K562 (cell line): Measurements from ENCODE around the gene PTPRE. TPM values are rescaled to one million over a fixed set of nuclear protein-coding genes. Genes with fewer than 3 reads are reported as not detected.

Source experiments
- ATAC-seq: fragments of 200-7000 bp; cut with Tn5 transposase; 3 replicates; pipeline ENCODE4 v1.9.1; 2020; ENCODE audit warnings: moderate library complexity
- BruUV-seq: library from RNA; stranded (reverse); fragments of 400-500 nt; replicated peaks from 2 replicates; lab custom pipeline; 2021; lab: Mats Ljungman, UMichigan
- CTCF ChIA-PET: fragments of 300-600 bp; formaldehyde crosslinking; extraction: SDS; loops from one replicate; lab custom pipeline; 2021; ENCODE audit warnings: low intra/inter-chr PET ratio; lab: Yijun Ruan, JAX
- POLR2A ChIA-PET: fragments of 300-600, 350-650 bp; sonication (Branson Sonifier 250); formaldehyde crosslinking; extraction: SDS; loops from one replicate; lab custom pipeline; 2021; ENCODE audit warnings: antibody characterized with exemption, inconsistent platforms; lab: Yijun Ruan, JAX
- DNase-seq, 4 experiments: peaks; one replicate each; pipeline versions ENCODE4 v3.0.0 to v3.0.0-alpha.2; 2011 to 2018; ENCODE audit warnings: low spot score in 3 of 4, mixed read lengths in 3 of 4; ENCODE audit errors: extremely low read depth in 1 of 4
- FAIRE-seq: peaks from 2 replicates; lab custom pipeline; 2011; peaks lifted over from hg19 to GRCh38; lab: Jason Lieb, UNC
- H2AFZ ChIP-seq: 2 replicates; pipeline ENCODE4 v1.6.0; 2011; ENCODE audit warnings: low read depth, low read length, control low read depth, inconsistent platforms
- H3K27ac ChIP-seq: fragments of 200-600 bp; 3 replicates; pipeline ENCODE4 v1.8.0; 2011; ENCODE audit warnings: low read depth, mild to moderate bottlenecking, control low read depth, inconsistent platforms, low read length, moderate library complexity, mixed read lengths; ENCODE audit errors: extremely low read depth
- H3K27me3 ChIP-seq, 2 experiments: fragments of 300-600 bp in 1 of 2; 2 replicates in 1 of 2; 3 replicates in 1 of 2; pipeline versions ENCODE4 v1.6.0 to v1.8.0; 2011; ENCODE audit warnings: inconsistent platforms in 2 of 2, low read length in 2 of 2, mild to moderate bottlenecking in 1 of 2, mixed read lengths in 1 of 2, moderate library complexity in 1 of 2; ENCODE audit not compliant: control insufficient read depth in 2 of 2, insufficient read depth in 2 of 2
- H3K36me3 ChIP-seq: fragments of 300-600 bp; 3 replicates; pipeline ENCODE4 v1.8.0; 2011; ENCODE audit warnings: mild to moderate bottlenecking, low read length, inconsistent platforms; ENCODE audit not compliant: control insufficient read depth, insufficient read depth
- H3K4me1 ChIP-seq, 2 experiments: fragments of 200-600 bp in 1 of 2; replicated peaks in 1 of 2; 2 replicates in 1 of 2; 3 replicates in 1 of 2; pipeline versions ENCODE4 v1.5.1 to v1.8.0; 2011; ENCODE audit warnings: inconsistent platforms in 2 of 2, low read length in 2 of 2, mild to moderate bottlenecking in 1 of 2, mixed read lengths in 1 of 2, moderate library complexity in 1 of 2; ENCODE audit not compliant: control insufficient read depth in 2 of 2, insufficient read depth in 2 of 2
- H3K4me2 ChIP-seq: 2 replicates; pipeline ENCODE4 v1.6.1; 2011; ENCODE audit warnings: low read length, control low read depth, inconsistent platforms, mixed read lengths; ENCODE audit not compliant: insufficient read depth
- H3K4me3 ChIP-seq: fragments of 200-600 bp; sonication (generic), shearing (Covaris generic); 2 replicates; pipeline ENCODE4 v1.5.1; 2016; ENCODE audit warnings: control low read depth, inconsistent platforms
- H3K79me2 ChIP-seq: fragments of 200-600 bp; 3 replicates; pipeline ENCODE4 v1.8.0; 2011; ENCODE audit warnings: low read length, inconsistent platforms; ENCODE audit not compliant: control insufficient read depth, insufficient read depth
- H3K9ac ChIP-seq, 2 experiments: 2 replicates each; pipeline versions ENCODE4 v1.6.0 to v1.6.1; 2011; ENCODE audit warnings: low read depth in 2 of 2, low read length in 2 of 2, control low read depth in 1 of 2, inconsistent platforms in 1 of 2, mild to moderate bottlenecking in 1 of 2, mixed read lengths in 1 of 2; ENCODE audit not compliant: insufficient read depth in 1 of 2
- H3K9me1 ChIP-seq: one replicate; pipeline ENCODE4 v1.6.0; 2011; ENCODE audit warnings: inconsistent platforms, mild to moderate bottlenecking, low read length, moderate library complexity; ENCODE audit not compliant: control insufficient read depth, insufficient read depth
- H3K9me3 ChIP-seq: replicated peaks from 2 replicates; pipeline ENCODE4 v1.5.1; 2011; ENCODE audit warnings: low read depth, low read length, inconsistent platforms; ENCODE audit not compliant: control insufficient read depth, insufficient read depth
- H4K20me1 ChIP-seq: replicated peaks from 2 replicates; pipeline ENCODE4 v1.6.1; 2011; ENCODE audit warnings: low read length, inconsistent platforms, mixed read lengths; ENCODE audit not compliant: control insufficient read depth, insufficient read depth
- BRD4 ChIP-seq: fragments of 200-600 bp; sonication (generic); IDR thresholded peaks from 2 replicates; pipeline ENCODE4 v1.6.1; 2017; ENCODE audit warnings: inconsistent platforms
- HNRNPL ChIP-seq: fragments of 200-400 bp; formaldehyde crosslinking; IDR thresholded peaks from 2 replicates; pipeline ENCODE4 v1.6.1; 2017; ENCODE audit warnings: low read depth, mild to moderate bottlenecking, low read length
- KLF13 ChIP-seq: fragments of 450-650 bp; IDR thresholded peaks from 2 replicates; pipeline ENCODE4 v1.6.1; 2016; ENCODE audit warnings: missing genetic modification characterization, low read depth, mild to moderate bottlenecking, missing compliant biosample characterization, moderate library complexity, borderline replicate concordance
- SRSF1 ChIP-seq: fragments of 200-400 bp; formaldehyde crosslinking; IDR thresholded peaks from 2 replicates; pipeline ENCODE4 v1.6.1; 2017; ENCODE audit warnings: mild to moderate bottlenecking, low read depth, low read length, moderate library complexity
- SUPT5H ChIP-seq: fragments of 450-650 bp; IDR thresholded peaks from 2 replicates; pipeline ENCODE4 v1.6.1; 2016
- ZSCAN29 ChIP-seq: fragments of 450-650 bp; IDR thresholded peaks from 2 replicates; pipeline ENCODE4 v1.6.1; 2017
- WGBS: fragments of 100-300 bp; shearing (Covaris generic); methylation state at CpG from one replicate; pipeline ENCODE4 v1.1.6; 2016; ENCODE audit warnings: low coverage, mixed read lengths; ENCODE audit not compliant: insufficient coverage; ENCODE audit errors: missing lambda C conversion rate; 5-methylcytosine and 5-hydroxymethylcytosine counted together
- in situ Hi-C: fragments of 300-500 bp; cut with MboI; formaldehyde crosslinking; loops from 4 replicates; pipeline ENCODE4 v1.15.0; 2018; ENCODE audit warnings: inconsistent platforms, mixed read lengths
- intact Hi-C: fragments of 100-400 bp; cut with micrococcal nuclease; formaldehyde crosslinking; loops from 2 replicates; pipeline ENCODE4 v1.14.2; 2022
- polyA plus RNA-seq, 8 experiments: library from polyadenylated mRNA; depleted of rRNA in 4 of 8; stranded (reverse) in 5 of 8; unstranded in 3 of 8; fragments of >200 nt; fragmentation: Nextera tagmentation in 2 of 8; fragmentation: Illumina TruSeq in 1 of 8; extraction: Ambion mirVana in 2 of 8; extraction: Trizol in 1 of 8; gene quantifications; 2 replicates each; pipeline versions ENCODE4 v1.2.1 to v1.2.3, GENCODE V29; 2011 to 2014; ENCODE audit warnings: inconsistent platforms in 1 of 8, missing spikeins in 1 of 8
- total RNA-seq, 7 experiments: library from RNA; depleted of rRNA in 6 of 7; stranded (reverse); fragments of >200 nt in 6 of 7; fragmentation: Illumina TruSeq in 2 of 7; extraction: Trizol in 2 of 7; gene quantifications; 2 replicates each; pipeline versions ENCODE4 v1.2.1 to v1.2.3, GENCODE V29; 2011 to 2021; ENCODE audit warnings: low replicate concordance in 1 of 7
- TF ChIP-seq, protein P1 (sequence below): fragments of 450-650 bp; IDR thresholded peaks from 2 replicates; pipeline ENCODE4 v1.6.1; 2016
- TF ChIP-seq, protein P2 (sequence below): fragments of 450-650 bp; formaldehyde crosslinking; IDR thresholded peaks from 2 replicates; pipeline ENCODE4 v1.4.0; 2020; ENCODE audit warnings: mild to moderate bottlenecking, moderate library complexity
- TF ChIP-seq, protein P3 (sequence below), 2 experiments: fragments of 450-650 bp; conservative IDR thresholded peaks; 2 replicates each; pipeline ENCODE4 v1.6.1; 2017; ENCODE audit warnings: mild to moderate bottlenecking in 2 of 2, moderate library complexity in 2 of 2
- TF ChIP-seq, protein P4 (sequence below): fragments of 450-650 bp; IDR thresholded peaks from 2 replicates; pipeline ENCODE4 v1.6.1; 2017; ENCODE audit warnings: antibody characterized with exemption, mild to moderate bottlenecking

The PTPRE gene
- total and polyA plus RNA-seq, 9 of the 15 experiments (the other 6 are each of a cell fraction or from before 2014, with no cell fraction given) = 0.01 to 0.13 (median 0.04) TPM; not detected in 4

DNA sequence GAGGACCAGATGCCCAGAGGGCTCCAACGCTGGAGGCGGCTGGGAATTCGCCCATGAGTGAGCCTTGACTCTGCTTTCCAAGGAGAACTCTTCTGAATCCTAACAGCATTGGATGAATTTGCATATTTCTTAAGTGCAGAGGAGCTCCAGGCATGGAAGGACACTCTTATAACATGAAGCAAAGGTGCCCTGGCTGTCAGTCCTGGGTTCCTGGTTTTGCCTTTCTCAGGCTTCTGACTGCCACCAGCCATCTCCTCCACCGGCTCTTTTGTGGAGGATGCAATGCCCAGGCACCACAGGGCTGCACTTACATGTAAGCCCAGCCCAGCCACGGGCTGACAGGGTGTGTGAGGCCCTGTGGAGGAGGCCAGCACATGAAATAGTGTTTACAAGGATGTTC, 22.4 kb upstream of the PTPRE start:
- Histone ChIP-seq H3K4me2 (no peak overlapping the region), H3K36me3 (no peaks in the 10 kb centered on the region), H3K79me2 (no peaks in the 10 kb centered on the region), H3K27ac (no peak overlapping the region), H3K9ac (no peak overlapping the region), H3K9me1 (no peaks in the 10 kb centered on the region), H3K4me3 (no peak overlapping the region), H3K9me3 (no peaks in the 10 kb centered on the region), H3K4me1 (no peaks in the 10 kb centered on the region), H3K27me3 (peaks cover 0 to 4% of the 10 kb centered on the region in 2 experiments; a peak in 1 of 5 replicates), H2AFZ (no peak overlapping the region), H4K20me1 (no peaks in the 10 kb centered on the region)
- ChIA-PET CTCF (no interaction called here), POLR2A (no interaction called here)
- in situ Hi-C loops = no loop called here
- BruUV-seq = no TSS peak
- ATAC-seq (no peak), DNase-seq (no peak), FAIRE-seq (no peak)
- TF ChIP-seq, protein P1, sequence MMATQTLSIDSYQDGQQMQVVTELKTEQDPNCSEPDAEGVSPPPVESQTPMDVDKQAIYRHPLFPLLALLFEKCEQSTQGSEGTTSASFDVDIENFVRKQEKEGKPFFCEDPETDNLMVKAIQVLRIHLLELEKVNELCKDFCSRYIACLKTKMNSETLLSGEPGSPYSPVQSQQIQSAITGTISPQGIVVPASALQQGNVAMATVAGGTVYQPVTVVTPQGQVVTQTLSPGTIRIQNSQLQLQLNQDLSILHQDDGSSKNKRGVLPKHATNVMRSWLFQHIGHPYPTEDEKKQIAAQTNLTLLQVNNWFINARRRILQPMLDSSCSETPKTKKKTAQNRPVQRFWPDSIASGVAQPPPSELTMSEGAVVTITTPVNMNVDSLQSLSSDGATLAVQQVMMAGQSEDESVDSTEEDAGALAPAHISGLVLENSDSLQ = no peak
- TF ChIP-seq SUPT5H (no peak), HNRNPL (no peak), BRD4 (no peak), ZSCAN29 (no peak), SRSF1 (no peak), KLF13 (tag) (no peak)
- TF ChIP-seq, protein P2, sequence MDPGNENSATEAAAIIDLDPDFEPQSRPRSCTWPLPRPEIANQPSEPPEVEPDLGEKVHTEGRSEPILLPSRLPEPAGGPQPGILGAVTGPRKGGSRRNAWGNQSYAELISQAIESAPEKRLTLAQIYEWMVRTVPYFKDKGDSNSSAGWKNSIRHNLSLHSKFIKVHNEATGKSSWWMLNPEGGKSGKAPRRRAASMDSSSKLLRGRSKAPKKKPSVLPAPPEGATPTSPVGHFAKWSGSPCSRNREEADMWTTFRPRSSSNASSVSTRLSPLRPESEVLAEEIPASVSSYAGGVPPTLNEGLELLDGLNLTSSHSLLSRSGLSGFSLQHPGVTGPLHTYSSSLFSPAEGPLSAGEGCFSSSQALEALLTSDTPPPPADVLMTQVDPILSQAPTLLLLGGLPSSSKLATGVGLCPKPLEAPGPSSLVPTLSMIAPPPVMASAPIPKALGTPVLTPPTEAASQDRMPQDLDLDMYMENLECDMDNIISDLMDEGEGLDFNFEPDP = no peak
- TF ChIP-seq, protein P3, sequence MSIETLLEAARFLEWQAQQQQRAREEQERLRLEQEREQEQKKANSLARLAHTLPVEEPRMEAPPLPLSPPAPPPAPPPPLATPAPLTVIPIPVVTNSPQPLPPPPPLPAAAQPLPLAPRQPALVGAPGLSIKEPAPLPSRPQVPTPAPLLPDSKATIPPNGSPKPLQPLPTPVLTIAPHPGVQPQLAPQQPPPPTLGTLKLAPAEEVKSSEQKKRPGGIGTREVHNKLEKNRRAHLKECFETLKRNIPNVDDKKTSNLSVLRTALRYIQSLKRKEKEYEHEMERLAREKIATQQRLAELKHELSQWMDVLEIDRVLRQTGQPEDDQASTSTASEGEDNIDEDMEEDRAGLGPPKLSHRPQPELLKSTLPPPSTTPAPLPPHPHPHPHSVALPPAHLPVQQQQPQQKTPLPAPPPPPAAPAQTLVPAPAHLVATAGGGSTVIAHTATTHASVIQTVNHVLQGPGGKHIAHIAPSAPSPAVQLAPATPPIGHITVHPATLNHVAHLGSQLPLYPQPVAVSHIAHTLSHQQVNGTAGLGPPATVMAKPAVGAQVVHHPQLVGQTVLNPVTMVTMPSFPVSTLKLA (conservative IDR thresholded peaks at IDR 0.05) = no peak
- TF ChIP-seq, protein P4, sequence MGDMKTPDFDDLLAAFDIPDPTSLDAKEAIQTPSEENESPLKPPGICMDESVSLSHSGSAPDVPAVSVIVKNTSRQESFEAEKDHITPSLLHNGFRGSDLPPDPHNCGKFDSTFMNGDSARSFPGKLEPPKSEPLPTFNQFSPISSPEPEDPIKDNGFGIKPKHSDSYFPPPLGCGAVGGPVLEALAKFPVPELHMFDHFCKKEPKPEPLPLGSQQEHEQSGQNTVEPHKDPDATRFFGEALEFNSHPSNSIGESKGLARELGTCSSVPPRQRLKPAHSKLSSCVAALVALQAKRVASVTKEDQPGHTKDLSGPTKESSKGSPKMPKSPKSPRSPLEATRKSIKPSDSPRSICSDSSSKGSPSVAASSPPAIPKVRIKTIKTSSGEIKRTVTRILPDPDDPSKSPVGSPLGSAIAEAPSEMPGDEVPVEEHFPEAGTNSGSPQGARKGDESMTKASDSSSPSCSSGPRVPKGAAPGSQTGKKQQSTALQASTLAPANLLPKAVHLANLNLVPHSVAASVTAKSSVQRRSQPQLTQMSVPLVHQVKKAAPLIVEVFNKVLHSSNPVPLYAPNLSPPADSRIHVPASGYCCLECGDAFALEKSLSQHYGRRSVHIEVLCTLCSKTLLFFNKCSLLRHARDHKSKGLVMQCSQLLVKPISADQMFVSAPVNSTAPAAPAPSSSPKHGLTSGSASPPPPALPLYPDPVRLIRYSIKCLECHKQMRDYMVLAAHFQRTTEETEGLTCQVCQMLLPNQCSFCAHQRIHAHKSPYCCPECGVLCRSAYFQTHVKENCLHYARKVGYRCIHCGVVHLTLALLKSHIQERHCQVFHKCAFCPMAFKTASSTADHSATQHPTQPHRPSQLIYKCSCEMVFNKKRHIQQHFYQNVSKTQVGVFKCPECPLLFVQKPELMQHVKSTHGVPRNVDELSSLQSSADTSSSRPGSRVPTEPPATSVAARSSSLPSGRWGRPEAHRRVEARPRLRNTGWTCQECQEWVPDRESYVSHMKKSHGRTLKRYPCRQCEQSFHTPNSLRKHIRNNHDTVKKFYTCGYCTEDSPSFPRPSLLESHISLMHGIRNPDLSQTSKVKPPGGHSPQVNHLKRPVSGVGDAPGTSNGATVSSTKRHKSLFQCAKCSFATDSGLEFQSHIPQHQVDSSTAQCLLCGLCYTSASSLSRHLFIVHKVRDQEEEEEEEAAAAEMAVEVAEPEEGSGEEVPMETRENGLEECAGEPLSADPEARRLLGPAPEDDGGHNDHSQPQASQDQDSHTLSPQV = no peak
- 0% methylated on average over 5 of the region's 5 CpGs for WGBS
- intact Hi-C loops = no loop called here
